Activated CD8-positive, alpha-beta memory T cell treated with anti-CD3 and anti-CD28 coated beads, Interleukin-2, amount 50 U/mL, for 24 hours (primary cell): Measurements from ENCODE around the gene FAM3D.

Experiments
- DNase-seq: peaks from one replicate; pipeline ENCODE4 v3.0.0-alpha.2; 2020; ENCODE audit errors: extremely low read depth

The FAM3D gene

GRCh38 chr3:58627570-58627885, 39.0 kb downstream of the FAM3D start:
- no peak for DNase-seq

- DNase-seq: no peak
These were observed 39.6 kb downstream of the FAM3D start for GRCh38 chr3:58626841-58627569.

- no peak for DNase-seq
These were observed 41.3 kb downstream of the FAM3D start for GRCh38 chr3:58625196-58625824.

GRCh38 chr3:58624550-58624949, 42.0 kb downstream of the FAM3D start:
- DNase-seq: no peak

GRCh38 chr3:58623961-58624360, 42.6 kb downstream of the FAM3D start:
- DNase-seq: no peak

GRCh38 chr3:58623478-58623877, 43.1 kb downstream of the FAM3D start:
- DNase-seq: no peak

- DNase-seq: no peak
These were observed 43.7 kb downstream of the FAM3D start for GRCh38 chr3:58622892-58623291.

GRCh38 chr3:58622436-58622835, 44.1 kb downstream of the FAM3D start:
- no peak for DNase-seq

- no peak for DNase-seq
These were observed 45.3 kb downstream of the FAM3D start for GRCh38 chr3:58621086-58621830.

GRCh38 chr3:58620421-58620820, 46.2 kb downstream of the FAM3D start:
- DNase-seq: no peak

- no peak for DNase-seq
These were observed 49.2 kb downstream of the FAM3D start for GRCh38 chr3:58617338-58617761.

- no peak for DNase-seq
These were observed 53.1 kb downstream of the FAM3D start for GRCh38 chr3:58613236-58614132.

GRCh38 chr3:58612830-58613229, 53.7 kb downstream of the FAM3D start:
- DNase-seq: no peak

- DNase-seq: no peak
These were observed 56.6 kb downstream of the FAM3D start for GRCh38 chr3:58609990-58610389.

GRCh38 chr3:58608648-58609047, 57.9 kb downstream of the FAM3D start:
- no peak for DNase-seq

GRCh38 chr3:58607816-58608215, 58.8 kb downstream of the FAM3D start:
- no peak for DNase-seq

GRCh38 chr3:58606693-58607092, 59.9 kb downstream of the FAM3D start:
- no peak for DNase-seq

GRCh38 chr3:58604031-58604430, 62.5 kb downstream of the FAM3D start:
- DNase-seq: no peak

GRCh38 chr3:58603606-58604005, 63.0 kb downstream of the FAM3D start:
- DNase-seq: no peak

GRCh38 chr3:58597770-58598310, 68.7 kb downstream of the FAM3D start:
- no peak for DNase-seq

GRCh38 chr3:58596834-58597518, 69.6 kb downstream of the FAM3D start:
- no peak for DNase-seq
